MM.1S (cell line): ENCODE data around the gene CR1.
"Not testable (repeated sequence)": the region's sequence is repeated elsewhere in the genome, so short reads cannot be mapped to it uniquely, and the experiment has no call there.

Experiments used
- EZH2 ChIP-seq: fragments of 300-600 bp; sonication (generic); optimal IDR thresholded peaks from 2 replicates; pipeline ENCODE3; 2017; ENCODE audit warnings: low read depth, mild to moderate bottlenecking, antibody characterized with exemption, low read length, mixed read lengths
- TF ChIP-seq, protein P1 (sequence below): fragments of 300-600 bp; sonication (generic); IDR thresholded peaks from 2 replicates; pipeline ENCODE4 v1.5.1; 2016; ENCODE audit warnings: antibody characterized with exemption, low read length, mixed read lengths

GRCh38 chr1:207661420-207661819, 165.5 kb downstream of the CR1 start:
- TF ChIP-seq, protein P1, sequence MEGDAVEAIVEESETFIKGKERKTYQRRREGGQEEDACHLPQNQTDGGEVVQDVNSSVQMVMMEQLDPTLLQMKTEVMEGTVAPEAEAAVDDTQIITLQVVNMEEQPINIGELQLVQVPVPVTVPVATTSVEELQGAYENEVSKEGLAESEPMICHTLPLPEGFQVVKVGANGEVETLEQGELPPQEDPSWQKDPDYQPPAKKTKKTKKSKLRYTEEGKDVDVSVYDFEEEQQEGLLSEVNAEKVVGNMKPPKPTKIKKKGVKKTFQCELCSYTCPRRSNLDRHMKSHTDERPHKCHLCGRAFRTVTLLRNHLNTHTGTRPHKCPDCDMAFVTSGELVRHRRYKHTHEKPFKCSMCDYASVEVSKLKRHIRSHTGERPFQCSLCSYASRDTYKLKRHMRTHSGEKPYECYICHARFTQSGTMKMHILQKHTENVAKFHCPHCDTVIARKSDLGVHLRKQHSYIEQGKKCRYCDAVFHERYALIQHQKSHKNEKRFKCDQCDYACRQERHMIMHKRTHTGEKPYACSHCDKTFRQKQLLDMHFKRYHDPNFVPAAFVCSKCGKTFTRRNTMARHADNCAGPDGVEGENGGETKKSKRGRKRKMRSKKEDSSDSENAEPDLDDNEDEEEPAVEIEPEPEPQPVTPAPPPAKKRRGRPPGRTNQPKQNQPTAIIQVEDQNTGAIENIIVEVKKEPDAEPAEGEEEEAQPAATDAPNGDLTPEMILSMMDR, result not testable (repeated sequence)
- TF ChIP-seq EZH2, result not testable (repeated sequence)
